Measurements from ENCODE around the gene DCP2.

Gene DCP2

GRCh38 chr5:113048931-113049330 is 72.3 kb downstream of the DCP2 start:
- no peak for FAIRE-seq

- no peak for FAIRE-seq
Measured at GRCh38 chr5:113050721-113051382, 74.3 kb downstream of the DCP2 start.

GRCh38 chr5:113052041-113052795 is 75.6 kb downstream of the DCP2 start:
- FAIRE-seq, result no peak

- no peak for FAIRE-seq
Measured at GRCh38 chr5:113053511-113053995, 77.0 kb downstream of the DCP2 start.

- no peak for FAIRE-seq
Measured at GRCh38 chr5:113054899-113055298, 78.3 kb downstream of the DCP2 start.

- FAIRE-seq, result no peak
Measured at GRCh38 chr5:113056988-113057387, 80.4 kb downstream of the DCP2 start.

GRCh38 chr5:113057557-113057984 is 81.0 kb downstream of the DCP2 start:
- no peak for FAIRE-seq

GRCh38 chr5:113058269-113058668 is 81.7 kb downstream of the DCP2 start:
- FAIRE-seq, result no peak

GRCh38 chr5:113058706-113059226 is 82.2 kb downstream of the DCP2 start:
- FAIRE-seq, result no peak

GRCh38 chr5:113059232-113060040 is 82.8 kb downstream of the DCP2 start:
- no peak for FAIRE-seq

- no peak for FAIRE-seq
Measured at GRCh38 chr5:113060408-113061025, 83.9 kb downstream of the DCP2 start.

GRCh38 chr5:113061846-113062780 is 85.5 kb downstream of the DCP2 start:
- FAIRE-seq, result no peak

GRCh38 chr5:113062869-113063508 is 86.4 kb downstream of the DCP2 start:
- FAIRE-seq, result no peak

GRCh38 chr5:113063927-113064326 is 87.3 kb downstream of the DCP2 start:
- FAIRE-seq, result no peak

GRCh38 chr5:113064806-113065205 is 88.2 kb downstream of the DCP2 start:
- FAIRE-seq, result no peak

- no peak for FAIRE-seq
Measured at GRCh38 chr5:113065626-113066025, 89.0 kb downstream of the DCP2 start.

GRCh38 chr5:113067635-113068344 is 91.2 kb downstream of the DCP2 start:
- no peak for FAIRE-seq

GRCh38 chr5:113068559-113068958 is 92.0 kb downstream of the DCP2 start:
- FAIRE-seq, result no peak

All from A204.1 (cell line).